Measurements from ENCODE around the gene UNC13A.

GRCh38 chr19:17692566-17692965, 4.4 kb upstream of the UNC13A start:
- TF ChIP-seq CTCF (IDR thresholded peaks at IDR 0.05) = no peak
- TF ChIP-seq POLR2A (IDR thresholded peaks at IDR 0.05) = no peak

All from heart left ventricle (tissue), 13 donors.